Activated effector memory CD4-positive, alpha-beta T cell treated with anti-CD3 and anti-CD28 coated beads, Interleukin-2, amount 50 U/mL, for 16 hours (primary cell): ENCODE results near the gene GYPC.
"Not testable (repeated sequence)": the region's sequence is repeated elsewhere in the genome, so short reads cannot be mapped to it uniquely, and the experiment has no call there.

Experiments
- DNase-seq: peaks from one replicate; pipeline ENCODE4 v3.0.0-alpha.2; 2020

The GYPC gene

DNA sequence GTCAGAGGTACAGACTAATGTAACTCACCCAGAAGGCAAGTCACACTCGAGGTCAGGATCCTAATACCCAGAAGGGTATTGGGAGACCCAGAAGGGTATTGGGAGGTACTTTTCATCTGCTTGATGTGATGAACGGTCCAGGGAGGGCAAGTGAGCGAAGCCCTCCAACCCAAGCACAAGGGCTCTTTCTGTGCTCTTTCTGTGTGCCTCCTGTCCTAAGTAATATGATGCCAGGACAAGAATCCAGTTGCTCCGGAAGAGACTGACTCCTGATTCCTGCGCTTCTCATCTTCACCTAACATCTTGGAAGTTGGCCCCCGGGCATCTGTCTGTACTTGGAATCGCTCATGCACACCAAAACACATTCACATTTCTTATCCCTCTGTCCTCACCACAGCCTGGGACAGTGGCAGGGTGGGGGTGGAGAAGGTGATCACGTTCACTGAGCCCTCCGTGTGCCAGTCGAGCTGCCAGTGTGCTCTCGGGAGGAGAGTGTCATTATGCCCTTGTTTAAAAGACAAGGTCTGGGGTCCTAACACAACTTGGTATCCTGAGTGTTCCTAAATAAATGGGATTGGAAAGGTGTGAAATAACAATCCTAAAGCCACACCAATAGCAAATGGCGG is 17.1 kb downstream of the GYPC start:
- DNase-seq = peak; percentile 24

DNA sequence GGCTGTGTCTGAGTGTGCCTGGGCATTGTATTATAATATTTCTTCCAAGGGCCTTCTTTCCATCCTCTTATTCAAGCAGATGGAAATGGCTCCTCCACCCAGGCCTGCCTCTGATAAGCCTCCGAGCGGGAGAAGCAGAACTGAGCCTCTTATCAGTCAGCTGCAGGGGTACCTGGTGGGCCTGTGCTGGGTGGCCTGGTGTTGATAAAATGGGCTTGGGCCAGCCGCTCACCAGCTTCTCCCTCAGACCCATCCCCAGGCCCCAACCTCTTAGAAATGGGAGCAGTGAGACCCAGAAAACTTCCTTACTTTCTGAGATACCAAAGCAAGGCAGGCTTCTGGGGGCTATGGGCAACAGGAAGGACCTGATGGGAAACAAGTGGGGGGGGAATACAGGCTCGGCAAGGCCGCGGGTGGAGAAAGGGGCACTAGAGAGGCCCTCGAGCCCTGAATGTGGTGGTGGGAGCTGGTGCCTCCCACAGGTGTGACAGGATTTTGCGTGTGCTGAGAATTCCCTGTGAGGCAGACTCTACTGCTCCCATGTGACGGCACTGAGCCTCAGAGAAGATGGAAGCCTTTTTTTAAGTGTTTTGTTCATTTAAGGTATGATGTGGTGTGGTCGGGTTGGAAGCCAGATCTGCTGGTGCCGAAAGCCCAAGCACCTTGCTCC is 18.3 kb downstream of the GYPC start:
- no peak for DNase-seq

DNA sequence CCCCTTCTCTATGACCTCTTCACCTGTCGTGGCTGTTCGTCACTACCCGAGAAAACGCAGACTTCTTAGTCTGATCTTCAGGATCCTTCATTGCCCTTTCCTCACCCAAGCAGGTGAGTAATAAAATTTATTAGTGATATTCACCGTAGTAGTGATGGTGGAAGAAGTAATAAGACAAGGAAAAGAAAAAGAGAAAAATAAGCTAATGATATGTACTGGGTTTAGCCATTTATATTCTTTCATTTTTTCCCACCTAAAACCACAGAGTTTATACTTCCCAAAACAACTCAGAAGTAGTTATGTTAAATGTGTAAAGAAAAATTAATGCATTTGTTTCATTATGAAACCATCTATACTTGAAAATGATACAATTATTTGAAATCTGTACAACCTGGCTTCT is 19.7 kb downstream of the GYPC start:
- DNase-seq = no peak

GRCh38 chr2:126676221-126677175 is 20.5 kb downstream of the GYPC start:
- DNase-seq = no peak

- no peak for DNase-seq
These were observed 21.2 kb downstream of the GYPC start for GRCh38 chr2:126677176-126677538.

DNA sequence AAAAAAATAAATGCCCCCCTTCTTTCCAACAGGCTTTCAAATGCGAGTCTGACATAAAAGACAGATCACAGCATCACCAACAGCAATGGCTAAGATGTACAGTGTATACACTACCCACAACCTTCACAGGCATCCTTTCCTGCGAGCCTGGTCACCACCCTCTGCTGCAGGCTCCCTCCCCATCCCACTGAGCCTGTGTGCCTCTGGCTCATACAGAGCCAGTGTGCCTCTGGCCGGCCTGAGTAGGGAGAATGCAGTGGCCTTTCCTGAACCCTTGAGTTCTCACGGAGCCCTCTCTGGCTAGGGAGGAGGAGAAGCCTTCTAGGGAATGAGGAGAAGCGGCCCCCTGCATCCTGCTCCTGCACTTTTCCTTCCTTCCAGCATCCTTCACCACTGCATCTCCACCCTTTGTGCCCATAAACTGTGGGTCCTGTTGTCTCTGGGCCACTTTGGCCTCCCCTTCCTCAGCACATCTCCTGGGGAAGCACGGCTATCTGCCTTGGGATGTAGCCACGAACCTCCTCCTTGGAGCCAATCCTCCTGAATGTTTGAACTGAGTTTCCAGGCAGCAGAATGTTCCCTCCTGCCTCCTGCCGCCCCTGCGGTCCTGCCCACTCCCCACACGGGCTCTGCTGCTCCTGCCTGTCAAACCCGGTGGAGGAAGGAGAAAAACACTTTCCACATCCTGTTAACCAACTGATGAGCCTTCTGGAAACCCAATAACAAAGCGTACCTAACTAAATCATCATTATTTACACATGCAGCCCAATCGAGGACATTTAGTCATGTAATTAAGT is 22.5 kb downstream of the GYPC start:
- no peak for DNase-seq

GRCh38 chr2:126679094-126679713 is 23.2 kb downstream of the GYPC start:
- no peak for DNase-seq

DNA sequence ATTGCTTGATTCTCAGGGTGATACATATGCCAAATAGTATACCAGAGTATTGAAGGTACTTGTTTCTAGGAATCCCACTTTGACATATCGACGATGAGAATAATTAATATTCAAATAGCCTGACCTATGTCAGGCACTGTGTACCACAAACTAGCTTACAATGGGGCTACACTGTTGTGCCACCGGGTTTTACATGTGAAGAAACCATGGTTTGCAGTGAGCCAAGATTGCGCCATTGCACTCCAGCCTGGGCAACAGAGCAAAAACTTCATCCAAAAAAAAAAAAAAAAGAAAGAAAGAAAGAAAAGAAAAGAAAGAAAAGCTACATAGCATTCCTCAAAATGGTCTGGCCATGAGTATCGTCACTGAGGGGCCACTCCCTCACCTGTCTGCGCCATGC is 25.5 kb downstream of the GYPC start:
- no peak for DNase-seq

DNA sequence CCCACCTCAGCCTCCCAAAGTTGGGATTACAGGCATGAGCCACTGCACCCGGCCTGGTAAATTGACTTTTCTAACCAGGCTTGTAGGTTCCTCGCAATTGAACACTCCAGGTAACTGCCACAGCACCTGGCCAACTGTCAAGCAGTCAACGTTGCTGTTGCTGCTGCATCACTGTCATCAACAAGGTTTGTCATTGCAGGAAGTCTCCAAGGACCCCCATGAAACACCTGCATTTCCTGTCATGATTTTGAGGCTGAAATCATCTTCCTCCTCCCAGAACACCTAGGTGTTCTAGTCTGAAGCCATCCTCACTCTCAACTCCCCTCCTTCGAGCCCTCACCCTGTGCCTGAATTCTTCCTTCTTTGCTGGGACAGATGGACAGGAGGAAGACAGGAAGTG is 29.7 kb downstream of the GYPC start:
- no peak for DNase-seq

DNA sequence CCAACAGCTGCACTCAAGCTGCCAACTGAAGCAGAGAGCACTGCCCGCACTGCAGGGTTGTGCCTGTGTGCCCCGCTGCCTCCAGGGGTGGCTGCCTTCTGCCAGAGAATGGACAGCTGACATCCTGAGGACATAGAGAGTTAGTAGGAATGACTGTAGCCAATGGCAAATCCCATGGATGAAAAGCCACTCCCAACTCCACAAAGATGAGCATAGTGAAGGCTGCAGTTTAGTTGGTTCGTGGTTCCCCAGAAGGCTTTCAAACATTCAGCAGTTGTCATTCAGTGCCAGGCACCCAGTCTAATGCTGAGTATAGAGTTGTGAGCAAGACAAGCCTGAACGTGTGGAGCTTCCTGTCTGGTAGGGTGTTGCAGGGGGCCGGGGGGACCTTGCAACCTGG is 30.3 kb downstream of the GYPC start:
- no peak for DNase-seq

GRCh38 chr2:126686841-126687485 is 31.0 kb downstream of the GYPC start:
- no peak for DNase-seq

DNA sequence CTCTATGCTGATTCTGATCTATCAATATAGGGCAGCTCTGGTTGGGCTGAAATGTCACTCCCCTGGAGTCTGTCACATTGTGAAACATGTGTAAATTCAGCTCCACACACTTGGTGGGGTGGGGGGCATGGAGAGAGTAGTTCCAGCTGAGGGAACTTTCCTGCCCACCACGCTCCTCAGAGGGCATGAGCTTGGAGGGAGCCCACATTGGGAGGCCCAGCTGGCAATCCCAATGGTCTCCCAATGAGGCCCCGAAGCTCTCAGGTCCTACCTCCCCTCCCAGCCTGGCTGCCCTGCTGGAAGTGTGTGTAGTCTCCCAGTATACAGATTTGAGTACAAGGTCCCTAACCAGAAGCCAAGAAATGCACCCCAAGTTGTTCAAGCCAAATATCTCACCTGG is 31.5 kb downstream of the GYPC start:
- no peak for DNase-seq

GRCh38 chr2:126688594-126688993 is 32.6 kb downstream of the GYPC start:
- not testable (repeated sequence) for DNase-seq

GRCh38 chr2:126692241-126692640 is 36.3 kb downstream of the GYPC start:
- not testable (repeated sequence) for DNase-seq

GRCh38 chr2:126692934-126693592 is 37.1 kb downstream of the GYPC start:
- not testable (repeated sequence) for DNase-seq

GRCh38 chr2:126696644-126697520 is 40.9 kb downstream of the GYPC start:
- no peak for DNase-seq

DNA sequence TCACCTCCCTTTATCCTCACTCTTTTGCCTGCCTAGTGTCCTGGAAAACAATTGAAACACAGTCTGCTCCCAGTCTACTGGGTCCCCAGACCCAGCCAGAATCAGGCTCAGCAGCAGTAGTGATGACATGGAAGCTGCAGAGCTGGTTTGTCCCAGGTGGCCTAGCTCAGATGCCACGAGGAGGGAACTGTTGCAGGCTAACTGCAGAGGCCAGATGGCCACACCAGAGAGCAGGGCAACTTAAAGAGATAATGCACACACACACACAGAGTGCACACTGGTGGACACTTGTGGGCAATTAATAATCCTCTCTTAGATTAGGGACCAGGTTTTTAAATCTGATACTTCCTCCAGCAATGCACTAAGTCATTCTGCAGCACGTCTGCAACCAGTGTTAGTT is 42.4 kb downstream of the GYPC start:
- DNase-seq = no peak

GRCh38 chr2:126699018-126699417 is 43.1 kb downstream of the GYPC start:
- DNase-seq = no peak

GRCh38 chr2:126699716-126700581 is 44.0 kb downstream of the GYPC start:
- no peak for DNase-seq
